Measurements from ENCODE around the gene FOXK1.

- TF ChIP-seq CTCF (conservative IDR thresholded peaks at IDR 0.05 in 1 of 2, IDR thresholded peaks at IDR 0.05 in 1 of 2; ENCODE audit: low read depth in 1 of 2, low read length in 2 of 2) (no peak), EZH2 (IDR thresholded peaks at IDR 0.05; ENCODE audit: low read length, missing control alignments) (no peak)
Measured at GRCh38 chr7:4794591-4795350, 112.7 kb downstream of the FOXK1 start.

Measured in fibroblast of lung (primary cell).